K562 (cell line): ENCODE data around the gene RHEBL1. TPM values are rescaled to one million over a fixed set of nuclear protein-coding genes. Genes with fewer than 3 reads are reported as not detected.

ENCODE experiments used
- E2F1 ChIP-seq: sonication (generic); formaldehyde crosslinking; IDR thresholded peaks from 2 replicates; pipeline ENCODE4 v1.8.1; 2023; ENCODE audit warnings: mild to moderate bottlenecking, missing genetic modification reagents, moderate library complexity
- E4F1 ChIP-seq: fragments of 250-450 bp; sonication (Bioruptor Pico); IDR thresholded peaks from 2 replicates; pipeline ENCODE4 v1.5.0; 2021; ENCODE audit warnings: mild to moderate bottlenecking, borderline replicate concordance
- HMG20A ChIP-seq: fragments of 450-650 bp; formaldehyde crosslinking; conservative IDR thresholded peaks from 2 replicates; pipeline ENCODE4 v1.4.0; 2020; ENCODE audit warnings: mild to moderate bottlenecking, mixed read lengths
- NONO ChIP-seq, 2 experiments: fragments of 200-400 bp in 1 of 2; fragments of 450-650 bp in 1 of 2; formaldehyde crosslinking in 1 of 2; IDR thresholded peaks; 2 replicates each; pipeline ENCODE4 v1.6.1; 2017; ENCODE audit warnings: low read depth in 2 of 2, mild to moderate bottlenecking in 2 of 2, moderate library complexity in 2 of 2, low read length in 1 of 2
- PHB ChIP-seq: fragments of 250-450 bp; sonication (Bioruptor Pico); IDR thresholded peaks from 2 replicates; pipeline ENCODE4 v1.5.0; 2021
- RBFOX2 ChIP-seq: fragments of 200-400 bp; formaldehyde crosslinking; IDR thresholded peaks from 2 replicates; pipeline ENCODE4 v1.6.1; 2017; ENCODE audit warnings: low read depth, mild to moderate bottlenecking, low read length, moderate library complexity
- SMAD3 ChIP-seq: fragments of 450-650 bp; formaldehyde crosslinking; conservative IDR thresholded peaks from 2 replicates; pipeline ENCODE4 v1.4.0; 2020; ENCODE audit warnings: mild to moderate bottlenecking
- polyA plus RNA-seq, 8 experiments: library from polyadenylated mRNA; depleted of rRNA in 4 of 8; stranded (reverse) in 5 of 8; unstranded in 3 of 8; fragments of >200 nt; fragmentation: Nextera tagmentation in 2 of 8; fragmentation: Illumina TruSeq in 1 of 8; extraction: Ambion mirVana in 2 of 8; extraction: Trizol in 1 of 8; gene quantifications; 2 replicates each; pipeline versions ENCODE4 v1.2.1 to v1.2.3, GENCODE V29; 2011 to 2014; ENCODE audit warnings: inconsistent platforms in 1 of 8, missing spikeins in 1 of 8
- total RNA-seq, 7 experiments: library from RNA; depleted of rRNA in 6 of 7; stranded (reverse); fragments of >200 nt in 6 of 7; fragmentation: Illumina TruSeq in 2 of 7; extraction: Trizol in 2 of 7; gene quantifications; 2 replicates each; pipeline versions ENCODE4 v1.2.1 to v1.2.3, GENCODE V29; 2011 to 2021; ENCODE audit warnings: low replicate concordance in 1 of 7
- TF ChIP-seq, protein P1 (sequence below): fragments of 150-350 bp; IDR thresholded peaks from 2 replicates; pipeline ENCODE4 v1.6.1; 2014; ENCODE audit warnings: low read depth, mild to moderate bottlenecking, low read length, borderline replicate concordance
- TF ChIP-seq, protein P2 (sequence below): sonication (generic); formaldehyde crosslinking; IDR thresholded peaks from 2 replicates; pipeline ENCODE4 v1.8.1; 2023; ENCODE audit warnings: missing genetic modification reagents, mild to moderate bottlenecking, borderline replicate concordance

The RHEBL1 gene
- total and polyA plus RNA-seq, 9 of the 15 experiments (the other 6 are each of a cell fraction or from before 2014, with no cell fraction given), result 4.3 to 36.1 (median 8.2) TPM

- TF ChIP-seq HMG20A (CRISPR knock-in tag) (no peak), RBFOX2 (peak; percentile 97), SMAD3 (no peak), NONO (IDR thresholded peaks at IDR 0.05; ENCODE audit: low read depth in 2 of 2, low read length in 1 of 2) (peak in 1 of 2 experiments; percentile 84; a peak in 2 of 4 replicates), E4F1 (no peak), E2F1 (CRISPR knock-in tag) (peak; percentile 77), PHB (no peak)
- TF ChIP-seq, protein P1, sequence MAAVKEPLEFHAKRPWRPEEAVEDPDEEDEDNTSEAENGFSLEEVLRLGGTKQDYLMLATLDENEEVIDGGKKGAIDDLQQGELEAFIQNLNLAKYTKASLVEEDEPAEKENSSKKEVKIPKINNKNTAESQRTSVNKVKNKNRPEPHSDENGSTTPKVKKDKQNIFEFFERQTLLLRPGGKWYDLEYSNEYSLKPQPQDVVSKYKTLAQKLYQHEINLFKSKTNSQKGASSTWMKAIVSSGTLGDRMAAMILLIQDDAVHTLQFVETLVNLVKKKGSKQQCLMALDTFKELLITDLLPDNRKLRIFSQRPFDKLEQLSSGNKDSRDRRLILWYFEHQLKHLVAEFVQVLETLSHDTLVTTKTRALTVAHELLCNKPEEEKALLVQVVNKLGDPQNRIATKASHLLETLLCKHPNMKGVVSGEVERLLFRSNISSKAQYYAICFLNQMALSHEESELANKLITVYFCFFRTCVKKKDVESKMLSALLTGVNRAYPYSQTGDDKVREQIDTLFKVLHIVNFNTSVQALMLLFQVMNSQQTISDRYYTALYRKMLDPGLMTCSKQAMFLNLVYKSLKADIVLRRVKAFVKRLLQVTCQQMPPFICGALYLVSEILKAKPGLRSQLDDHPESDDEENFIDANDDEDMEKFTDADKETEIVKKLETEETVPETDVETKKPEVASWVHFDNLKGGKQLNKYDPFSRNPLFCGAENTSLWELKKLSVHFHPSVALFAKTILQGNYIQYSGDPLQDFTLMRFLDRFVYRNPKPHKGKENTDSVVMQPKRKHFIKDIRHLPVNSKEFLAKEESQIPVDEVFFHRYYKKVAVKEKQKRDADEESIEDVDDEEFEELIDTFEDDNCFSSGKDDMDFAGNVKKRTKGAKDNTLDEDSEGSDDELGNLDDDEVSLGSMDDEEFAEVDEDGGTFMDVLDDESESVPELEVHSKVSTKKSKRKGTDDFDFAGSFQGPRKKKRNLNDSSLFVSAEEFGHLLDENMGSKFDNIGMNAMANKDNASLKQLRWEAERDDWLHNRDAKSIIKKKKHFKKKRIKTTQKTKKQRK, result no peak
- TF ChIP-seq, protein P2, sequence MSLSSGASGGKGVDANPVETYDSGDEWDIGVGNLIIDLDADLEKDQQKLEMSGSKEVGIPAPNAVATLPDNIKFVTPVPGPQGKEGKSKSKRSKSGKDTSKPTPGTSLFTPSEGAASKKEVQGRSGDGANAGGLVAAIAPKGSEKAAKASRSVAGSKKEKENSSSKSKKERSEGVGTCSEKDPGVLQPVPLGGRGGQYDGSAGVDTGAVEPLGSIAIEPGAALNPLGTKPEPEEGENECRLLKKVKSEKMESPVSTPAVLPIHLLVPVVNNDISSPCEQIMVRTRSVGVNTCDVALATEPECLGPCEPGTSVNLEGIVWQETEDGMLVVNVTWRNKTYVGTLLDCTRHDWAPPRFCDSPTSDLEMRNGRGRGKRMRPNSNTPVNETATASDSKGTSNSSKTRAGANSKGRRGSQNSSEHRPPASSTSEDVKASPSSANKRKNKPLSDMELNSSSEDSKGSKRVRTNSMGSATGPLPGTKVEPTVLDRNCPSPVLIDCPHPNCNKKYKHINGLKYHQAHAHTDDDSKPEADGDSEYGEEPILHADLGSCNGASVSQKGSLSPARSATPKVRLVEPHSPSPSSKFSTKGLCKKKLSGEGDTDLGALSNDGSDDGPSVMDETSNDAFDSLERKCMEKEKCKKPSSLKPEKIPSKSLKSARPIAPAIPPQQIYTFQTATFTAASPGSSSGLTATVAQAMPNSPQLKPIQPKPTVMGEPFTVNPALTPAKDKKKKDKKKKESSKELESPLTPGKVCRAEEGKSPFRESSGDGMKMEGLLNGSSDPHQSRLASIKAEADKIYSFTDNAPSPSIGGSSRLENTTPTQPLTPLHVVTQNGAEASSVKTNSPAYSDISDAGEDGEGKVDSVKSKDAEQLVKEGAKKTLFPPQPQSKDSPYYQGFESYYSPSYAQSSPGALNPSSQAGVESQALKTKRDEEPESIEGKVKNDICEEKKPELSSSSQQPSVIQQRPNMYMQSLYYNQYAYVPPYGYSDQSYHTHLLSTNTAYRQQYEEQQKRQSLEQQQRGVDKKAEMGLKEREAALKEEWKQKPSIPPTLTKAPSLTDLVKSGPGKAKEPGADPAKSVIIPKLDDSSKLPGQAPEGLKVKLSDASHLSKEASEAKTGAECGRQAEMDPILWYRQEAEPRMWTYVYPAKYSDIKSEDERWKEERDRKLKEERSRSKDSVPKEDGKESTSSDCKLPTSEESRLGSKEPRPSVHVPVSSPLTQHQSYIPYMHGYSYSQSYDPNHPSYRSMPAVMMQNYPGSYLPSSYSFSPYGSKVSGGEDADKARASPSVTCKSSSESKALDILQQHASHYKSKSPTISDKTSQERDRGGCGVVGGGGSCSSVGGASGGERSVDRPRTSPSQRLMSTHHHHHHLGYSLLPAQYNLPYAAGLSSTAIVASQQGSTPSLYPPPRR, result peak; percentile 80; the same call in 1 of the 2 replicates
Observed at GRCh38 chr12:49060237-49061156, 9.3 kb downstream of the RHEBL1 start, which contains the start of gene KMT2D (continued).
